ENCODE results near the gene SSX2. TPM values are rescaled to one million over a fixed set of nuclear protein-coding genes. Genes with fewer than 3 reads are reported as not detected.

Gene SSX2
- total and polyA plus RNA-seq, 2 donors (not counting 1 experiment from before 2014, with no cell fraction given) = not detected

Small RNA genes lying within 50 kb of the gene (small RNA-seq; reads per million reads assigned to genes)
- gene AC244505.3 (ENCODE audit: insufficient read length, low read depth, low replicate concordance) (not detected), gene AC244505.5 (ENCODE audit: insufficient read length, low read depth, low replicate concordance) (not detected), gene AL450023.3 (ENCODE audit: insufficient read length, low read depth, low replicate concordance) (not detected), gene RNA5SP504 (ENCODE audit: insufficient read length, low read depth, low replicate concordance) (not detected)

Other genes starting within 250 kb of the SSX2 start
- gene XAGE1A, start 211.4 kb downstream of the SSX2 start, total RNA-seq = not detected in 2 replicates
- gene XAGE1A, start 211.4 kb downstream of the SSX2 start, polyA plus RNA-seq = not detected in 2 replicates
- gene XAGE1B, start 190.1 kb downstream of the SSX2 start, total RNA-seq = not detected in 2 replicates
- not detected in 2 replicates for gene XAGE1B, start 190.1 kb downstream of the SSX2 start, polyA plus RNA-seq
- not detected in 2 replicates for gene SSX7, start 52.3 kb downstream of the SSX2 start, total RNA-seq
- not detected in 2 replicates for gene SSX7, start 52.3 kb downstream of the SSX2 start, polyA plus RNA-seq
- gene SSX2B, start 44.1 kb upstream of the SSX2 start, total RNA-seq = not detected in 2 replicates
- gene SSX2B, start 44.1 kb upstream of the SSX2 start, polyA plus RNA-seq = not detected in 2 replicates
- gene SPANXN5, start 90.2 kb upstream of the SSX2 start, total RNA-seq = not detected in 2 replicates
- not detected in 2 replicates for gene SPANXN5, start 90.2 kb upstream of the SSX2 start, polyA plus RNA-seq
- gene XAGE5, start 104.1 kb upstream of the SSX2 start, total RNA-seq = not detected in 2 replicates
- not detected in 2 replicates for gene XAGE5, start 104.1 kb upstream of the SSX2 start, polyA plus RNA-seq
- not detected in 2 replicates for gene XAGE3, start 160.9 kb upstream of the SSX2 start, total RNA-seq
- gene XAGE3, start 160.9 kb upstream of the SSX2 start, polyA plus RNA-seq = not detected in 2 replicates
- 13.3 and 13.7 TPM in 2 replicates for gene FAM156B, start 190.2 kb upstream of the SSX2 start, total RNA-seq
- gene FAM156B, start 190.2 kb upstream of the SSX2 start, polyA plus RNA-seq = 44.3 and 50.8 TPM in 2 replicates

Data from B cell (primary cell).